Measurements from ENCODE around the gene NDUFS2.
A peak's percentile ranks its signal among the peaks of the same experiment; 100 is the strongest.
"Not testable (repeated sequence)": the region's sequence is repeated elsewhere in the genome, so short reads cannot be mapped to it uniquely, and the experiment has no call there.

Gene NDUFS2

GRCh38 chr1:161251579-161251978 lies 49.4 kb downstream of the NDUFS2 start:
- no peak overlapping the region for H3K4me3 ChIP-seq (replicated peaks in 1 of 2; ENCODE audit: low read depth in 2 of 2, low read length in 2 of 2)
- DNase-seq (ENCODE audit: low read depth in 2 of 2), result no peak
- TF ChIP-seq, protein P1, sequence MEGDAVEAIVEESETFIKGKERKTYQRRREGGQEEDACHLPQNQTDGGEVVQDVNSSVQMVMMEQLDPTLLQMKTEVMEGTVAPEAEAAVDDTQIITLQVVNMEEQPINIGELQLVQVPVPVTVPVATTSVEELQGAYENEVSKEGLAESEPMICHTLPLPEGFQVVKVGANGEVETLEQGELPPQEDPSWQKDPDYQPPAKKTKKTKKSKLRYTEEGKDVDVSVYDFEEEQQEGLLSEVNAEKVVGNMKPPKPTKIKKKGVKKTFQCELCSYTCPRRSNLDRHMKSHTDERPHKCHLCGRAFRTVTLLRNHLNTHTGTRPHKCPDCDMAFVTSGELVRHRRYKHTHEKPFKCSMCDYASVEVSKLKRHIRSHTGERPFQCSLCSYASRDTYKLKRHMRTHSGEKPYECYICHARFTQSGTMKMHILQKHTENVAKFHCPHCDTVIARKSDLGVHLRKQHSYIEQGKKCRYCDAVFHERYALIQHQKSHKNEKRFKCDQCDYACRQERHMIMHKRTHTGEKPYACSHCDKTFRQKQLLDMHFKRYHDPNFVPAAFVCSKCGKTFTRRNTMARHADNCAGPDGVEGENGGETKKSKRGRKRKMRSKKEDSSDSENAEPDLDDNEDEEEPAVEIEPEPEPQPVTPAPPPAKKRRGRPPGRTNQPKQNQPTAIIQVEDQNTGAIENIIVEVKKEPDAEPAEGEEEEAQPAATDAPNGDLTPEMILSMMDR (IDR thresholded peaks at IDR 0.05; ENCODE audit: low read depth, low read length), result no peak

DNA sequence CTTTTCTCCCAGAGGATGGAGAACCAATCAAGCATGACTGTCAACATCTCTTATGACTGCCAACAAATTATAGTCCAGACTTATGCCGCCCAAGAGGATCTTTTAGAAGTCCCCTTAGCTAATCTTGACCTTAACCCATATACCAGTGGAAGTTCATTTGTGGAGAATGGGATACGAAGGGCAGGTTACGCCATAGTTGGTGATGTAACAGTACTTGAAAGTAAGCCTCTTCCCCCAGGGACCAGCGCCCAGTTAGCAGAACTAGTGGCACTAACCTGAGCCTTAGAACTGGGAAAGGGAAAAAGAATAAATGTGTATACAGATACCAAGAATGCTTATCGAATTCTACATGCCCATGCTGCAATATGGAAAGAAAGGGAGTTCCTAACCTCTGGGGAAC lies 53.1 kb downstream of the NDUFS2 start:
- DNase-seq (ENCODE audit: low read depth in 2 of 2), result not testable (repeated sequence)

GRCh38 chr1:161255955-161256520 lies 53.9 kb downstream of the NDUFS2 start:
- H3K4me3 ChIP-seq (replicated peaks in 1 of 2; ENCODE audit: low read depth in 2 of 2, low read length in 2 of 2); DNase-seq (ENCODE audit: low read depth in 2 of 2): not testable (repeated sequence)

More for the DNA sequence above, 53.1 kb downstream of the NDUFS2 start:
- not testable (repeated sequence) for H3K4me3 ChIP-seq (replicated peaks in 1 of 2; ENCODE audit: low read depth in 2 of 2, low read length in 2 of 2)

DNA sequence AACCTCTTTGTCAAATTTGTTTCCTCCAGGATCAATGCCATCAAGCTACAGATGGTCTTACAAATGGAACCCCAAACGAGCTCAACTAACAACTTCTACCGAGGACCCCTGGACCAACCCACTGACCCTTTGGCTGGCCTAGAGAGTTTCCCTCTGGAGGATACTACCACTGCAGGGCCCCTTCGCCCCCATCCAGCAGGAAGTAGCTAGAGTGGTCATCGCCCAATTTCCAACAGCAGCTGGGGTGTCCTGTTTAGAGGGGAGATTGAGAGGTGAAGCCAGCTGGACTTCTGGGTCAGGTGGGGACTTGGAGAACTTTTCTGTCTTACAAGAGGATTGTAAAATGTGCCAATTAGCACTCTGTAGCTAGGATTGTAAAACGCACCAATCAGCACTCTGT lies 54.9 kb downstream of the NDUFS2 start:
- DNase-seq (ENCODE audit: low read depth in 2 of 2); H3K4me3 ChIP-seq (replicated peaks in 1 of 2; ENCODE audit: low read depth in 2 of 2, low read length in 2 of 2): not testable (repeated sequence)

DNA sequence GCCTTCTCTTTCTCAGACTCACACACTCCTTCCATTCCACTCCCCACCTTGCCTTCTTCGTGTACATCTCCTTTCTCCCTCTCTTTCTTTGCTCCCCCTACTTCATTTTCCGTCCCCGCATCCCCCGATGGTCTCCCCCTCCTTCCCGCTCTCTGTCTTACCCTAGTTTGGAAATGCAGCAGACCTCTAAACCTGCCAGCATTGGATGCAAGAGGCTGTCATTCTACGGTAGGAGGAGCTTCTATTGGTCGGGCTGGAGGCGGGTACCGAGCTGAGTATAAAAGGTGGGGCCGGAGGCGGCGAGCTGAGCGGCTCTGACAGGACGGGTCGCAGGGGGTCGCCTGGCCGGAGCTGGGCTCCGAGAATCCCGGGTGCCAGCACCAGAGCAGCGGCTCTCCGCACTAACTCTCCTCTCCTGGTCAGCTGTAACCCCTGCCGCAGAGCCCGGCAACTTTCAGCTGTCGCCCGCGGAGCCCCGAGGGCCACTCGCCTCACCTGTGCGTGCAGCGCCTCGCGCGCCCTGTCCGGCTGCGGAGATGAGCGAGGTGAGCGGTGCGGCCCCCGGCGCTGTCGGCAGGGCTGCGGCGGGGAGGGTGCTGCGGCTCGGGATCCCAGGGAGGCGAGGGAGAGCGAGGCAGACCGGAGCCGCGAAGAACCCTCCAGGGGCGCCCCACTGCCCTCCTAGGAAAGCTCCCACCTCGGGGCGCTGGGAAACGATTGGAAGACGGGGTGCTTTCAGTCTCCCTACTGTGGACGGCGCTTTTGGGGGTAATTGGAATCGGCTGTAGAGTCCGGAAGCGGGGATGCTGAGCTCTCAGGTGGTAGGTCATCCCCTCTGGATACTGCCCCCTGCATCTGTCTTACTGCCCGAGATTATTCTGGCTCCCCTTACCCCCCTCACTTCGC lies 56.5 kb downstream of the NDUFS2 start, which contains the start of gene PCP4L1:
Gene PCP4L1 (plus strand): TSS at position 307 of the 906 bp plus-strand sequence. CDS start 230 bp downstream, at position 537.
- TF ChIP-seq, protein P1 (IDR thresholded peaks at IDR 0.05; ENCODE audit: low read depth, low read length), result no peak
- peak; percentile 67 for DNase-seq (ENCODE audit: low read depth in 2 of 2)
- H3K4me3 ChIP-seq (replicated peaks in 1 of 2; ENCODE audit: low read depth in 2 of 2, low read length in 2 of 2), result peak within 1 kb of the TSS; percentile 46 to 57

GRCh38 chr1:161259345-161259702 lies 57.2 kb downstream of the NDUFS2 start:
- TF ChIP-seq, protein P1 (IDR thresholded peaks at IDR 0.05; ENCODE audit: low read depth, low read length), result no peak
- H3K4me3 ChIP-seq (replicated peaks in 1 of 2; ENCODE audit: low read depth in 2 of 2, low read length in 2 of 2), result no peak overlapping the region

DNA sequence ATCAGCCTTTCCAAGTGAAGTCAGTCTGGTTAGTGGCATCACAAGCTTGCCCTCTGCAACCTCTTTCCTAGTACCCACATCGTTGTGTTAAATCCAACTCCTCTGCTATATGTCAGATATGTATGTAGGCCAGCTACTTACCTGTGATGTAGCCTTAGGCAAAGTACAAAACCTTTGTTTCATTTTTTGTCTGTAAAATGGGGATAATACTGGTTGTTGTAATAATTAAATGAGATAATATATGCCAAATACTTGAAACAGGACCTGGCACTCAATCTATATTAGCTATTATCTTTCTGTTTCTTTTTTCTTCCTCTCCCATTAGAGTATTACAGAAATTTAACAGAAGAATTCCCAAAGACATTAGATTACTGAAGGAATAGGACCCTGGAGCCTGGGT lies 57.6 kb downstream of the NDUFS2 start:
- H3K4me3 ChIP-seq (replicated peaks in 1 of 2; ENCODE audit: low read depth in 2 of 2, low read length in 2 of 2), result no peak overlapping the region
- TF ChIP-seq, protein P1 (IDR thresholded peaks at IDR 0.05; ENCODE audit: low read depth, low read length), result no peak
- DNase-seq (ENCODE audit: low read depth in 2 of 2), result no peak

More at GRCh38 chr1:161259345-161259702, 57.2 kb downstream of the NDUFS2 start:
- no peak for DNase-seq (ENCODE audit: low read depth in 2 of 2)

DNA sequence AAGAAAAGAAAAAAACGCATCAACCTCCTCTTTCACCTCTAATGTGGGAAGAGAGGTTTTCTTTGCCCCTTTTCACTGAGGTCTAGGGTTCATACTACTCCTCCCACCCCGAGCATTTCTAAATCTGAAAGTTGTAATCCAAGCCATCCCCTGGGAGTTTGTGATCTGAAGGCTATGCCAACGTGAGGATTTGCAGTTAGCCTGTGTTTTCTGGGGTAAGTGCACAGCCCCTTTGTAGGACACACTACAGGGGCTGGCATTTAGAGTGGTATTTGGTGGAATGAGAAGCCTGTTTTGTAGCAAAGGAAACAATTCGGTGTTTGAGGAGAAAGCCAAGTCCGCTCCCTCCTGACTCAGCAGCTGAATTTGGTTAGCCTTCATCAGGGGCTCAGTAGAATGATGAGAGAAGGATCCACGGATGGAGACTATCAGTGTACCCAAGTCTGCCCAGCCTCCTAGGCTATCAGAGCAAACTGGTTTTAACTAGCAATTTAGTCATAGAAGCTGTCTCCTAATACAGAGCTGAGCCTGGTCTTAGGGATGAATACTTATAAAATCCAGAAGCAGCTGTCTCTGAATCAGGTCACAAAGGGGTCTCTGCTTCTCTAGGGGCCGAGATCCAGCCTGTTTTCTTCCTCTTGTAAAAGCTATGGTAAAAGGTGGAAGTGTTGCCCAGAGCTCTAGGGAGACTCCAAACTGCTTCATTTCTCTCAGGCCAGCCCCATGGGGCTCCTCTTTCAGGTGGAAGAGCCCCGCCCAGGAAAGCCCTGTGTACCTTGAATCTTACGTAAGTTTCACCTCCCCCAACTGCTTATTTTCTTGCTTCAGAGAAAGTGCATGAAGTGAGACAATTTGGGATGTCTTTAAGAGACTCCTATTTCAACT lies 58.5 kb downstream of the NDUFS2 start:
- H3K4me3 ChIP-seq (replicated peaks in 1 of 2; ENCODE audit: low read depth in 2 of 2, low read length in 2 of 2), result no peak overlapping the region
- no peak for DNase-seq (ENCODE audit: low read depth in 2 of 2)
- TF ChIP-seq, protein P1 (IDR thresholded peaks at IDR 0.05; ENCODE audit: low read depth, low read length), result no peak
